GM12878 (cell line): ENCODE measurements around the gene KRI1. TPM values are rescaled to one million over a fixed set of nuclear protein-coding genes. Genes with fewer than 3 reads are reported as not detected.
A peak's percentile ranks its signal among the peaks of the same experiment; 100 is the strongest.

ENCODE experiments used
- ATAC-seq: fragments of 200-7000 bp; cut with Tn5 transposase; 3 replicates; pipeline ENCODE4 v1.9.1; 2020; ENCODE audit warnings: mild to moderate bottlenecking, moderate library complexity
- BruUV-seq: library from RNA; stranded (reverse); fragments of 400-500 nt; replicated peaks from 2 replicates; lab custom pipeline; 2021; lab: Mats Ljungman, UMichigan
- CTCF ChIA-PET: fragments of 300-600 bp; sonication (Branson Sonifier 250); formaldehyde crosslinking; extraction: SDS; loops from one replicate; lab custom pipeline; 2021; ENCODE audit warnings: inconsistent platforms; lab: Yijun Ruan, JAX
- POLR2A ChIA-PET: fragments of 350-600 bp; formaldehyde crosslinking; extraction: SDS; loops from one replicate; lab custom pipeline; 2021; ENCODE audit warnings: inconsistent platforms; lab: Charles Lee
- RAD21 ChIA-PET: fragments of 300-600 bp; sonication (Branson Sonifier 250); formaldehyde crosslinking; loops from one replicate; lab custom pipeline; 2023; ENCODE audit warnings: antibody characterized with exemption; ENCODE audit not compliant: unreplicated experiment; lab: Charles Lee
- SMC1A ChIA-PET: fragments of 300-600 bp; sonication (Branson Sonifier 250); formaldehyde crosslinking; loops from one replicate; lab custom pipeline; 2023; ENCODE audit not compliant: unreplicated experiment, uncharacterized antibody; lab: Charles Lee
- DNase-seq: peaks from one replicate; pipeline ENCODE4 v3.0.0-alpha.2; 2011; ENCODE audit warnings: low read depth, low spot score
- FAIRE-seq: peaks from 3 replicates; lab custom pipeline; 2011; peaks lifted over from hg19 to GRCh38; lab: Jason Lieb, UNC
- H2AFZ ChIP-seq: 2 replicates; pipeline ENCODE4 v1.6.0; 2011; ENCODE audit warnings: low read depth, low read length, control low read depth; ENCODE audit not compliant: control insufficient read depth
- H3K27ac ChIP-seq: 2 replicates; pipeline ENCODE4 v1.5.1; 2011; ENCODE audit warnings: control low read depth; ENCODE audit not compliant: control insufficient read depth, insufficient read depth
- H3K27me3 ChIP-seq, 2 experiments: replicated peaks in 1 of 2; 2 replicates each; pipeline versions ENCODE4 v1.6.0 to v1.6.1; 2011; ENCODE audit warnings: low read length in 1 of 2; ENCODE audit not compliant: control insufficient read depth in 2 of 2, insufficient read depth in 2 of 2
- H3K36me3 ChIP-seq, 2 experiments: 2 replicates each; pipeline ENCODE4 v1.5.1; 2011; ENCODE audit warnings: low read length in 1 of 2; ENCODE audit not compliant: control insufficient read depth in 2 of 2, insufficient read depth in 2 of 2
- H3K4me1 ChIP-seq: 2 replicates; pipeline ENCODE4 v1.6.1; 2011; ENCODE audit warnings: mild to moderate bottlenecking, low read length, moderate library complexity, mixed read lengths; ENCODE audit not compliant: control insufficient read depth, insufficient read depth
- H3K4me2 ChIP-seq: 2 replicates; pipeline ENCODE4 v1.6.0; 2011; ENCODE audit warnings: control low read depth; ENCODE audit not compliant: control insufficient read depth, insufficient read depth
- H3K4me3 ChIP-seq: fragments of 200-600 bp; sonication (generic); 2 replicates; pipeline ENCODE4 v1.5.1; 2016
- H3K79me2 ChIP-seq: 2 replicates; pipeline ENCODE4 v1.6.0; 2011; ENCODE audit warnings: low read length; ENCODE audit not compliant: control insufficient read depth, insufficient read depth
- H3K9ac ChIP-seq: 2 replicates; pipeline ENCODE4 v1.8.0; 2011; ENCODE audit warnings: low read length, control low read depth, mixed read lengths; ENCODE audit not compliant: control insufficient read depth, insufficient read depth
- H3K9me3 ChIP-seq: replicated peaks from 3 replicates; pipeline ENCODE4 v1.5.1; 2011; ENCODE audit warnings: mild to moderate bottlenecking, low read length; ENCODE audit not compliant: control insufficient read depth, insufficient read depth
- H4K20me1 ChIP-seq: 2 replicates; pipeline ENCODE4 v1.6.0; 2011; ENCODE audit not compliant: control insufficient read depth, insufficient read depth
- CREB1 ChIP-seq: IDR thresholded peaks from 2 replicates; pipeline ENCODE4 v1.6.1; 2012; ENCODE audit warnings: low read depth, mild to moderate bottlenecking, inconsistent platforms
- CTCF ChIP-seq, 3 experiments: IDR thresholded peaks in 2 of 3; conservative IDR thresholded peaks in 1 of 3; 2 replicates each; pipeline ENCODE4 v1.5.1; 2011; ENCODE audit warnings: low read depth in 3 of 3, low read length in 3 of 3, mild to moderate bottlenecking in 3 of 3, control low read depth in 2 of 3, moderate library complexity in 2 of 3, inconsistent platforms in 1 of 3, mixed read lengths in 1 of 3; ENCODE audit not compliant: control insufficient read depth in 2 of 3, insufficient read depth in 1 of 3; ENCODE audit errors: extremely low read depth in 1 of 3
- DPF2 ChIP-seq: fragments of 450-650 bp; IDR thresholded peaks from 2 replicates; pipeline ENCODE4 v1.6.1; 2017; ENCODE audit warnings: mild to moderate bottlenecking
- E2F4 ChIP-seq: IDR thresholded peaks from 2 replicates; pipeline ENCODE4 v1.6.1; 2012; ENCODE audit warnings: low read depth, low read length, improper control_type of control experiment
- JUNB ChIP-seq: IDR thresholded peaks from 2 replicates; pipeline ENCODE4 v1.6.1; 2016; ENCODE audit warnings: antibody characterized with exemption, mild to moderate bottlenecking
- MEF2A ChIP-seq: IDR thresholded peaks from 2 replicates; pipeline ENCODE4 v1.6.1; 2011; ENCODE audit warnings: low read depth, mild to moderate bottlenecking, low read length, moderate library complexity; ENCODE audit not compliant: insufficient read depth
- MYC ChIP-seq: IDR thresholded peaks from 2 replicates; pipeline ENCODE4 v1.6.1; 2011; ENCODE audit warnings: mild to moderate bottlenecking, low read length, moderate library complexity, inconsistent platforms; ENCODE audit not compliant: insufficient read depth, insufficient replicate concordance, insufficient read length, severe bottlenecking
- NR2F1 ChIP-seq: fragments of 450-650 bp; conservative IDR thresholded peaks from 2 replicates; pipeline ENCODE4 v1.6.1; 2017; ENCODE audit warnings: mild to moderate bottlenecking
- RAD21 ChIP-seq: IDR thresholded peaks from 2 replicates; pipeline ENCODE4 v1.6.1; 2011; ENCODE audit warnings: mild to moderate bottlenecking, low read depth, low read length, moderate library complexity; ENCODE audit not compliant: insufficient read depth
- SMC3 ChIP-seq: IDR thresholded peaks from 2 replicates; pipeline ENCODE4 v1.6.1; 2011; ENCODE audit warnings: low read length, improper control_type of control experiment, borderline replicate concordance
- TBL1XR1 ChIP-seq: IDR thresholded peaks from 2 replicates; pipeline ENCODE4 v1.6.1; 2012; ENCODE audit warnings: low read depth, low read length, improper control_type of control experiment
- ZSCAN29 ChIP-seq: fragments of 450-650 bp; IDR thresholded peaks from 2 replicates; pipeline ENCODE4 v1.6.1; 2017; ENCODE audit warnings: mild to moderate bottlenecking, moderate library complexity
- WGBS: methylation state at CpG from one replicate; pipeline ENCODE4 v1.1.6; 2016; ENCODE audit warnings: low lambda C conversion rate; ENCODE audit not compliant: insufficient replicate concordance, insufficient coverage; ENCODE audit errors: missing lambda C conversion rate; 5-methylcytosine and 5-hydroxymethylcytosine counted together
- in situ Hi-C: fragments of 300-500 bp; cut with MboI; formaldehyde crosslinking; loops from 9 replicates; pipeline ENCODE4 v1.14.3; 2018; ENCODE audit warnings: mixed read lengths
- intact Hi-C: fragments of 100-400 bp; cut with micrococcal nuclease; formaldehyde crosslinking; loops from one replicate; pipeline ENCODE4 v1.14.2; 2022; ENCODE audit not compliant: unreplicated experiment
- polyA plus RNA-seq, 11 experiments: library from polyadenylated mRNA; depleted of rRNA in 4 of 11; unstranded in 6 of 11; stranded (reverse) in 5 of 11; fragments of >200 nt; fragmentation: Nextera tagmentation in 4 of 11; fragmentation: Illumina TruSeq in 1 of 11; extraction: Ambion mirVana in 4 of 11; extraction: Trizol in 1 of 11; gene quantifications; 1 replicate in 1 of 11; 2 replicates in 10 of 11; pipeline versions ENCODE4 v1.2.1 to v1.2.3, GENCODE V29; 2011 to 2016; ENCODE audit warnings: inconsistent platforms in 2 of 11, missing spikeins in 2 of 11, low read depth in 1 of 11
- total RNA-seq, 4 experiments: library from RNA; depleted of rRNA in 3 of 4; stranded (reverse); fragments of >200 nt in 3 of 4; fragmentation: Illumina TruSeq in 1 of 4; extraction: Trizol in 1 of 4; gene quantifications; 2 replicates each; pipeline versions ENCODE4 v1.2.1 to v1.2.3, GENCODE V29; 2013 to 2021

The KRI1 gene
- total and polyA plus RNA-seq, 10 of the 15 experiments (the other 5 are each of a cell fraction or from before 2014, with no cell fraction given), result 0.98 to 42.5 (median 24.7) TPM

DNA sequence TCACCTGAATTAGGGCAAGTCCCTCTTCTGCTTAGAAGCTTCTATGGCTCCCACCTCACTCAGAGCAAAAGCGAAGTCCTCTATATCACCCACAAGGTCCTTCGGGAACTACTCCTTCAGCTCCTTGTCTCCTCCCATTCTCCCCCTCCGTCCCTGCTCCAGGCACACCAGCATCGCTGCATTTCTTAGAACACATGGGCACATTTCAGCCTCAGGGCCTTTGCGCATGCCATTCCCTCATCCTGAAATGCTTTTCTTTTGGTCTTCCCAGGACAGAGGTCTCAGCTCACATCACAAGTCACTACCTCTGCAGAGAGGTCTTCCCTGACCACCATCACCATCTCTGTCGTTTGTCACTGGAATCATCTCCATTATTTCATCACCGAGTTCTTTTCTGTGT, 52.6 kb downstream of the KRI1 start (continued):
- no peak for TF ChIP-seq E2F4
- TF ChIP-seq TBL1XR1, result no peak
- no peak for TF ChIP-seq MYC
- no peak for TF ChIP-seq CREB1
- no peak for TF ChIP-seq MEF2A
- no peak for TF ChIP-seq JUNB
- TF ChIP-seq RAD21, result no peak
- TF ChIP-seq, all 136 proteins: peak for 0

GRCh38 chr19:10510301-10510802, 55.5 kb downstream of the KRI1 start:
- no peak overlapping the region for H3K4me3 ChIP-seq
- in situ Hi-C loops (no loop called here), intact Hi-C loops (no loop called here)
- H4K20me1 ChIP-seq, result no peaks in the 10 kb centered on the region
- no peak overlapping the region for H3K9ac ChIP-seq
- no peak overlapping the region for H3K27ac ChIP-seq
- 6% methylated on average over 14 of the region's 15 CpGs for WGBS
- no peaks in the 10 kb centered on the region for H3K79me2 ChIP-seq
- H3K27me3 ChIP-seq, result peaks cover 9 to 14% of the 10 kb centered on the region in 2 experiments
- no peak overlapping the region for H3K4me2 ChIP-seq
- DNase-seq (no peak), ATAC-seq (peak; percentile 39), FAIRE-seq (no peak)
- RAD21 ChIA-PET, result no interaction called here
- no TSS peak for BruUV-seq
- SMC1A ChIA-PET, result interaction anchor here (0.9 to 1.9 kb wide), 2 partner anchors 27 to 59 kb away, joined by 3 to 5 read pairs; no protein-coding TSS in a partner anchor
- CTCF ChIA-PET, result interaction anchor here (0.6 to 3.8 kb wide), 16 partner anchors 10 to 207 kb away, joined by 3 to 20 read pairs (median 3); partner anchors contain the start of genes DNM2 and QTRT1
- TF ChIP-seq E2F4 (no peak), CTCF (IDR thresholded peaks at IDR 0.05 in 2 of 3, conservative IDR thresholded peaks at IDR 0.05 in 1 of 3; ENCODE audit: control insufficient read depth in 2 of 3, extremely low read depth in 1 of 3, insufficient read depth in 1 of 3, low read depth in 3 of 3, low read length in 3 of 3) (peak; percentile 55 to 91 (median 88)), ZSCAN29 (0 out of 2 replicates have a peak, but pooled peaks have one; percentile 31), NR2F1 (0 out of 2 replicates have a peak, but pooled peaks have one; percentile 22), DPF2 (0 out of 2 replicates have a peak, but pooled peaks have one; percentile 24), SMC3 (peak; percentile 49)
- H3K9me3 ChIP-seq, result no peaks in the 10 kb centered on the region
- peaks cover 8% of the 10 kb centered on the region for H3K4me1 ChIP-seq
- H3K36me3 ChIP-seq, result no peaks in the 10 kb centered on the region
- POLR2A ChIA-PET, result interaction anchor here (0.7 kb wide), 2 partner anchors 32 to 225 kb away, joined by 4 read pairs; no protein-coding TSS in a partner anchor
- H2AFZ ChIP-seq, result no peak overlapping the region
